Measurements from ENCODE around the gene OR2S2.
"Not testable (repeated sequence)": the region's sequence is repeated elsewhere in the genome, so short reads cannot be mapped to it uniquely, and the experiment has no call there.

The OR2S2 gene

DNA sequence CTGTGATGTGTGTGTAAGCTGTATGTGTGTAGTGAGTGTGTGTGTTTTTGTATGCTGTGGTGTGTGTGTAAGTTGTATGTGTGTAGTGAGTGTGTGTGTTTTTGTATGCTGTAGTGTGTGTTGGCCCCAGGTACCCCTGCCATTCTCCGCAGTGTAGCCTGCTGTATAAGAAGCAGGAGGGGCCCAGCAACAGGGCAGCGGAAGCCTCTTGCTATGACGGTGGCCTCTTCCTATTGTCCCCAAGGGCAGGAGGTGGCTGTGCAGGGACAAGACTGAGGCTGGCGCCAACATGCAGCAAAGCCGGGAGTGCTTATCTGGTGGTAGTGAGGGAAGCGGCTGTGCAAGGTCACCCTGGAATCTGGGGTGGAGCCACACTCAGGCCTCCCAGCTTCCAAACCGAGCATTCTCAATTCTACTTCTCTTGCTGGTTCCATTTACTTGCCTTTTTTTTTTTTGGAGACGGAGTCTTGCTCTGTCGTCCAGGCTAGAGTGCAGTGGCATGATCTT lies 43.6 kb downstream of the OR2S2 start:
- DNase-seq (ENCODE audit: extremely low spot score): no peak
- ChIA-PET CTCF (no interaction called here), POLR2A (no interaction called here)
- no peak for TF ChIP-seq SUZ12 (IDR thresholded peaks at IDR 0.05)
- TF ChIP-seq BHLHE40 (IDR thresholded peaks at IDR 0.05; ENCODE audit: borderline replicate concordance): no peak
- TF ChIP-seq NFRKB (IDR thresholded peaks at IDR 0.05): no peak
- TF ChIP-seq FOXK2 (IDR thresholded peaks at IDR 0.05): no peak
- TF ChIP-seq ZNF384 (IDR thresholded peaks at IDR 0.05): no peak
- no peak for TF ChIP-seq TARDBP (IDR thresholded peaks at IDR 0.05)

DNA sequence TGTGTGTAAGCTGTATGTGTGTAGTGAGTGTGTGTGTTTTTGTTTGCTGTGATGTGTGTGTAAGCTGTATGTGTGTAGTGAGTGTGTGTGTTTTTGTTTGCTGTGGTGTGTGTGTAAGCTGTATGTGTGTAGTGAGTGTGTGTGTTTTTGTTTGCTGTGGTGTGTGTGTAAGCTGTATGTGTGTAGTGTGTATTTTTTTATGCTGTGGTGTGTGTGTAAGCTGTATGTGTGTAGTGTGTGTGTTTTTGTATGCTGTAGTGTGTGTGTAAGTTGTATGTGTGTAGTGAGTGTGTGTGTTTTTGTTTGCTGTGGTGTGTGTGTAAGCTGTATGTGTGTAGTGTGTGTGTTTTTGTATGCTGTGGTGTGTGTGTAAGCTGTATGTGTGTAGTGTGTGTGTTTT lies 44.5 kb downstream of the OR2S2 start:
- DNase-seq (ENCODE audit: extremely low spot score); CTCF ChIA-PET; POLR2A ChIA-PET: not testable (repeated sequence)

DNA sequence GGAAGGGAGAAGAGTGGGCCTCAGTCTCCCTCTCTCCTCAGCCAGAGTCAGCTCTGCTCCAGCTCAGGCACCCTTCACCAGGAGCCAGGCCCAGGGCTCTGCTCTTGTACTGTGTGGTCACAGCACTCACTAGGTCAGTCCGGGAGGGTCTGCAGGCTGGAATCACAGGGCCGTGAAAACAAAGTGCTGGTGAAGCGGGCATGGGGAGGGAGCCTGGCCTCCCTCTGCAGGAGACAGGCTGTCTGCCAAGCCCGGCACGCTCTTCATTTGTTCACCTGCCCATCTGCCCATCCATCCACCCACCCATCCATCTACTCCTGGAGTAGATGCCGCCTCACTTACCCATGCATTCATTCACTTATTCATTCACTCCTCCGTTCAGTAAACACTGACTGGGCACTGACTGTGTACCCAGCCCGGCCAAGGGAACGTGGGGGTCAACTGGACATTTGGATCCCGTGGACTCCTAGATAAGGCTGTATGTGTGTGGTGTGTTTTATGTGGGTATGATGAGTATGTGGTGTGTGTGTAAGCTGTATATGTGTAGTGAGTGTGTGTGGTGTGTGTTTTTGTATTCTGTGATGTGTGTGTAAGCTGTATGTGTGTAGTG lies 45.1 kb downstream of the OR2S2 start:
- TF ChIP-seq L3MBTL2 (conservative IDR thresholded peaks at IDR 0.05) (no peak), BHLHE40 (IDR thresholded peaks at IDR 0.05; ENCODE audit: borderline replicate concordance) (no peak), CTBP1 (IDR thresholded peaks at IDR 0.05; ENCODE audit: borderline replicate concordance) (no peak), ZNF384 (IDR thresholded peaks at IDR 0.05) (no peak), NFRKB (IDR thresholded peaks at IDR 0.05) (no peak), ARNT (IDR thresholded peaks at IDR 0.05) (no peak), LEF1 (IDR thresholded peaks at IDR 0.05; ENCODE audit: borderline replicate concordance) (no peak), TARDBP (IDR thresholded peaks at IDR 0.05) (no peak), FOXA1 (IDR thresholded peaks at IDR 0.05) (no peak), SP1 (IDR thresholded peaks at IDR 0.05) (no peak), SUZ12 (IDR thresholded peaks at IDR 0.05) (no peak), HDGF (IDR thresholded peaks at IDR 0.05; ENCODE audit: borderline replicate concordance) (no peak), ELF4 (IDR thresholded peaks at IDR 0.05) (no peak), FOXK2 (IDR thresholded peaks at IDR 0.05) (no peak), FOXM1 (IDR thresholded peaks at IDR 0.05; ENCODE audit: borderline replicate concordance) (no peak)
- TF ChIP-seq, protein P1, sequence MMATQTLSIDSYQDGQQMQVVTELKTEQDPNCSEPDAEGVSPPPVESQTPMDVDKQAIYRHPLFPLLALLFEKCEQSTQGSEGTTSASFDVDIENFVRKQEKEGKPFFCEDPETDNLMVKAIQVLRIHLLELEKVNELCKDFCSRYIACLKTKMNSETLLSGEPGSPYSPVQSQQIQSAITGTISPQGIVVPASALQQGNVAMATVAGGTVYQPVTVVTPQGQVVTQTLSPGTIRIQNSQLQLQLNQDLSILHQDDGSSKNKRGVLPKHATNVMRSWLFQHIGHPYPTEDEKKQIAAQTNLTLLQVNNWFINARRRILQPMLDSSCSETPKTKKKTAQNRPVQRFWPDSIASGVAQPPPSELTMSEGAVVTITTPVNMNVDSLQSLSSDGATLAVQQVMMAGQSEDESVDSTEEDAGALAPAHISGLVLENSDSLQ (IDR thresholded peaks at IDR 0.05): no peak
- no peak for DNase-seq (ENCODE audit: extremely low spot score)
- ChIA-PET CTCF (no interaction called here), POLR2A (no interaction called here)

DNA sequence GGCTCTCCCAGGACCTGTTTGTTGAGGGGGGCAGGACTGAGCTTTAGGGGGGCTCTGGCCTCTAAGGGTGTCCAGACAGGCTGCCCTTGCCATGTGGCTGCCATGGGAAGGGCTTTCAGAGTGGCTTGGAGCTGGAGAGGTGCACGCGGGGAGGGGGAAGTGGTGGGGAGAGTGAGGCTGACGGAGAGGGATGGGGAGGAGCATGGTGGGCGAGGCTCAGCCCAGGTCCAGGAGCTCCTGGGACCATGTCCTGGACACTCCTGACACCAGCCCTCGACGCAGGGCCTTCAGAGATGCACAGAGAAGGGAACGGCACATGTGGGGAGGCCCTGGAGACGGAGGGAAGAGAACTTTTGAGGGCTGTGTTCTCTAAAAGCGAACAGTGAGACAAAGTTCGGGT lies 46.3 kb downstream of the OR2S2 start:
- CTCF ChIA-PET: interaction anchor here (0.6 kb wide), 1 partner anchor 7 kb away, joined by 3 read pairs; no protein-coding TSS in a partner anchor
- POLR2A ChIA-PET: no interaction called here

DNA sequence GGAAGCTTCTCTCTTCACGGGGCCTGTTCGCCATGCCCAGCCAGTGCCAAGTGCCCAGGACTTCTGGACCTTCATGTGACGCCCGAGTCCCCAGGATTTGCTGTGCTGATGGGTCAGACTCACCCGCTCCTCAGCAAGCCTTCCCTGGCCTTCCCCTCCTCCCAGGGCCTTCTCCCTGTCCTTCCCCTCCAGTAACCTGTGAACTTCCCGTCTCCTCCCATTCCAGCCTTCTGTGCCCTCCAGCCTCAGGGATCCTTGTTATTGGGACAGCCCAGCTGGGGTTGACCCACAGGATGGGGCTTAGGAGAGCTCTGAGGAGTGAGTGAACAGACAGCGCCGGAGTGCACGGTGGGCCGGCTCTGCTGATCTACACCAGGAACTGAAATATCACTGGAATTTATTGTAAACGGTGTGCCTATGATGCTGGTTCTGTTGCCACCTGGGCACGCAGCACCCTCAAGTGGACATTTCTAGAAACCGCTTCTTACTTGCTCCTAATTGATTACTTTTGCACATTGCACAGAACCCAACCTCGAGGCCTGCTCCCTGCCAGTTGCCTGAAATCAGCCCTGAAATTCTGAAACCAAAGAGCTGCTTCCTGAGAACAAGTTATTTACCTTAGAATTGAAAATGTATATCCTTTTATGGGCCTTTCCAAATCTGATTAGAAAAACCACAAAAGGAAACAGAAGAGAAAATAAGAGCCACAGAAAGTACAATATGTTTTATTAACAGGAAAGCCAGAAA lies 47.2 kb downstream of the OR2S2 start:
- CTCF ChIA-PET: interaction anchor here (0.6 to 0.7 kb wide), 2 partner anchors 8 to 409 kb away, joined by 3 read pairs; no protein-coding TSS in a partner anchor
- POLR2A ChIA-PET: no interaction called here
- DNase-seq (ENCODE audit: extremely low spot score): peak; percentile 41
- TF ChIP-seq FOXM1 (IDR thresholded peaks at IDR 0.05; ENCODE audit: borderline replicate concordance) (no peak), ZNF384 (IDR thresholded peaks at IDR 0.05) (no peak), LEF1 (IDR thresholded peaks at IDR 0.05; ENCODE audit: borderline replicate concordance) (no peak), BHLHE40 (IDR thresholded peaks at IDR 0.05; ENCODE audit: borderline replicate concordance) (no peak), L3MBTL2 (conservative IDR thresholded peaks at IDR 0.05) (no peak), SUZ12 (IDR thresholded peaks at IDR 0.05) (no peak), FOXK2 (IDR thresholded peaks at IDR 0.05) (no peak), CTBP1 (IDR thresholded peaks at IDR 0.05; ENCODE audit: borderline replicate concordance) (no peak), SP1 (IDR thresholded peaks at IDR 0.05) (no peak)

More for the DNA sequence above, 46.3 kb downstream of the OR2S2 start:
- no peak for TF ChIP-seq HDGF (IDR thresholded peaks at IDR 0.05; ENCODE audit: borderline replicate concordance)
- no peak for TF ChIP-seq FOXA1 (IDR thresholded peaks at IDR 0.05)
- no peak for TF ChIP-seq TARDBP (IDR thresholded peaks at IDR 0.05)
- no peak for TF ChIP-seq SUZ12 (IDR thresholded peaks at IDR 0.05)
- TF ChIP-seq L3MBTL2 (conservative IDR thresholded peaks at IDR 0.05): no peak
- no peak for TF ChIP-seq FOXM1 (IDR thresholded peaks at IDR 0.05; ENCODE audit: borderline replicate concordance)
- TF ChIP-seq NFRKB (IDR thresholded peaks at IDR 0.05): no peak
- no peak for TF ChIP-seq BHLHE40 (IDR thresholded peaks at IDR 0.05; ENCODE audit: borderline replicate concordance)
- no peak for DNase-seq (ENCODE audit: extremely low spot score)

DNA sequence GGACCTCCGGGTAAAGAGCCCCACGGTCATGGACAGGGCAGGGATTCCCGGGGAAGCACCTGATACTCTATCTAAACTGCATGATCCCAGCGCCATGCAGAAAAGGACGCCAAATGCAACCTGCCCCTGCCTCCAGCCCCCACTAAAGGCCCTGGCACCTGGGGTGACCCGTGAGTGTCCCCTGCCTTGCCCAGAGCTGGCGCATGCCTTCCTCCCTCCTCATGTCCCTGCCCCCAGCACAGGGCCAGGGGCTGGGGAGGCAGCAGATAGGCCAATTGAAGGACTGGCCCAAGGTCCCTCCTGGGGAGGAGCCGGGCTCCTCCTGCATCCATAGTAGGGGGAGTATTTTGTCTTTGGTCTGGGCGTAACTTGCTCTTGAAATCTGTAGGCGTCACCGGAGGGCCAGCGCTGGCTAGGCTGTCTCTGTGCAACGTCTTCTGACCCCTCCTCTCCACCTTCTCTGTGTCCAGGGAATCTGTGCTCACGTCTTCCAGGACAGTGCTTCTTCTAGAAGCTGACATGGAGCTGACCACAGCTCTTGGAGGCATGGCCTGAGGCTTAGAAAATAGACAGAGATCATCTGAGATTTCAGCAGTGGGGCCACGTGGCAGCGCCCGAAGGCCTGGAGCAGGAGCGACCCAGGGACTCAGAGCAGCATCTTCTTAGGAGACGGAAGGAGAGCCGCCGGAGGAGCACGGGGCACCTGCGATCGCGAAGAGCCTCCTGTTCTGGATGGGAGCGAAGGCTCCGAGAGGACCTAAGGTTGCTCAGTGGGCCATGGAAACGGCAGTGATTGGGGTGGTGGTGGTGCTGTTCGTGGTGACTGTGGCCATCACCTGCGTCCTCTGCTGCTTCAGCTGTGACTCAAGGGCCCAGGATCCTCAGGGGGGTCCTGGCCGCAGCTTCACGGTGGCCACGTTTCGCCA lies 48.0 kb downstream of the OR2S2 start:
- POLR2A ChIA-PET: no interaction called here
- TF ChIP-seq L3MBTL2 (conservative IDR thresholded peaks at IDR 0.05) (no peak), NFRKB (IDR thresholded peaks at IDR 0.05) (no peak), SP1 (IDR thresholded peaks at IDR 0.05) (no peak)
- CTCF ChIA-PET: no interaction called here
- no peak for DNase-seq (ENCODE audit: extremely low spot score)

DNA sequence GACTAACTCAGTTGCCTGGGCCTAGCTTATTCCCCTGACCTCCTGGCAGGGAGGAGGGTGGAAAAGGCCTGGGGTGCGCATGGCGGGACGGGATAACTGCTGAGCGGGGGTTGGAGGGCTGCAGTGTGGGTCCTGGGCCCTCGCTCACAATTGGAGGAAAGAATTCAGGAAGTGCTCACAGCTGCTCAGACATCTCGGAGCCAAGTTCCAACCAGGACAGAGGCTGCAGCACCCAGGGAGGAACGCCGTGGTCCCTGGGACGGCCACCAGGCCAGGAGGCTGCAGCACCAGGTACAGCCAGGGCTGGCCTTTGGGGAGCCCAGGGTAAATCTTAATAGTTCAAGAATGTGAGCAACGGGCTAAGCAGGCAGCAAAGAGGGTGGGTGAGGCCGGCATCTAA lies 48.7 kb downstream of the OR2S2 start, which contains the start of gene SPAAR:
TSS of gene SPAAR (plus strand) at position 217 of the 400 bp plus-strand sequence. CDS start 974 bp downstream, outside the sequence.
- no peak for TF ChIP-seq FOXK2 (IDR thresholded peaks at IDR 0.05)
- TF ChIP-seq LEF1 (IDR thresholded peaks at IDR 0.05; ENCODE audit: borderline replicate concordance): no peak
- TF ChIP-seq FOXM1 (IDR thresholded peaks at IDR 0.05; ENCODE audit: borderline replicate concordance): no peak
- no peak for TF ChIP-seq CTBP1 (IDR thresholded peaks at IDR 0.05; ENCODE audit: borderline replicate concordance)
- TF ChIP-seq ARNT (IDR thresholded peaks at IDR 0.05): no peak
- TF ChIP-seq L3MBTL2 (conservative IDR thresholded peaks at IDR 0.05): no peak
- TF ChIP-seq SUZ12 (IDR thresholded peaks at IDR 0.05): no peak
- TF ChIP-seq BHLHE40 (IDR thresholded peaks at IDR 0.05; ENCODE audit: borderline replicate concordance): no peak
- no peak for TF ChIP-seq TARDBP (IDR thresholded peaks at IDR 0.05)
- no peak for DNase-seq (ENCODE audit: extremely low spot score)
- ChIA-PET POLR2A (no interaction called here), CTCF (no interaction called here)

Data from HEK293T (cell line).